GM19025 (cell line): ENCODE measurements around the gene SCAPER.

Experiments used
- ATAC-seq: cut with Tn5 transposase; IDR thresholded peaks from one replicate; pipeline ENCODE4 v1.9.1; 2021; ENCODE audit warnings: mild to moderate bottlenecking, low read depth, moderate library complexity; ENCODE audit not compliant: unreplicated experiment

Gene SCAPER

DNA sequence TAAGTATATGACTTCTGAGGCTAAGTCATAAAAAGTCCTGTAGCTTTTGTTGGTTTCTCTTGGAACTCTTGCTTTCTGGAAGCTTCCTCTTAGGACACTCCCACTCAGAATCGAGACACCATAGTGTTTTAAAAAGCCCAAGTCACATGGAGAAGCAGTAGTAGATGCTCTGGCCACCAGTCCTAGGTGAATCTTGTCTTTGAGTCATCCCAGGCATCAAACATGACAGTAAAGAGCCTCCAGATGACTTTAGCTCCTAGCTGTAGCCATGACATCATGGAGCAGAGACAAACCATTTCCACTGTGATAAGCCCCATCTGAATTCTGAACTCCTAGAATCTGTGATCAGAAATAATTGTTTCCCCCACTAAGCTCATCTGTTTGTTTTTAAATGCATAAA, 526.4 kb downstream of the SCAPER start:
- ATAC-seq = no peak

DNA sequence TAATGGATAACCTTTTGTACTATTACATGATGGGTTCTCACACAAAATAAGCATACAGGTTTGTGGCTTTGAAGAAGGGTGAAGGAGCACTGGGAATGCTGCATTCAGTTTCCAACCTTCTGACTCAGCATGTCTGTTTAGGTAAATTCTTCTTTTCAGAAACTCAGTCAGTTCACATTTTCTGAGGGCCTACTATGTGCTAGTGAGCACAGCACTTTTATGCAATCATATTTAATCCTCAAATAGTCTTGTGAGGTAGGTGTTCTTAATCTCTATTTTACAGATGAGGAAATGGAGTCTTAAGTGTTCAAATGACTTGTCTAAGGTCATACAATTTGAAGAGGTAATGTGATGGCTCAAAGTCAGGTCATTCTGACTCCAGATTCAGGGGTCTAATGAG, 527.4 kb downstream of the SCAPER start:
- no peak for ATAC-seq

GRCh38 chr15:76377217-76377616, 527.9 kb downstream of the SCAPER start:
- ATAC-seq = no peak

DNA sequence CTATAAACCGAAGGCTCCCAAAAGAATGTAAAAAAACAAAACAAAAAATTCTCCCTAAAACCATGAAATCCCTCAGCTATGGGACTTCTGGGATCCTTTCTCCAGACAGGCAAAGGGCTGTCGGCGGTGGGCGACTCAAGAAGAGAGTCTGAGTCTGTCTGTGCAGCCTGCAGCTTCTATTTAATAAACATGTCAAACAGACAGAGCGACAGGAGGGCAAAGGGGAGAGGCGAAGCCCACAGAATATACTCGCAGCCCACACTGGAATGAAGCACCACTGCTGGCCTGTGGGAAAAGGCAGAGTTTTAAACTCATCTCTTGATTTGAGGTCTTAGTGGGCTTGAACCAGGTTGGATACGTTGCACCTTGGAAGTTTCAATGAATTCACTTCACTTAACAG, 528.3 kb downstream of the SCAPER start:
- ATAC-seq = no peak

DNA sequence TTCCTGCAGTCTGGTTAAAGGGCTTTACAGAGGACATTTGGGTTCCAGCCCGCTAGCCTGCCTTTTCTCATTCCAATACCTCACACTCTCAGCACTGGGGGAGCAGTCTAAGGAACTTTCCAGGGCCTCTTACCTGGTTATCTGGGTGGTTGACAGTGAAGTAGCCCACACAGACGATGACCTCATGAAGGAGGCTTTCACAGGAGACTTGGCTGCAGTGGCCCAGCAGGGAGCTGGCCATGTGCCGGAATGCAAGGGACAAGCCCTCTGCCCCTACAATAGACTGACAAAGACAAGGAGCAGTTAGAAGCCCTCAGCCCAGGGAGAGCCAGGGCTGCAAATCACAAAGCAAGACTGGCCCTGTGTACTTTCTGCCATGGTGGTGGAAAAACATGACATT, 529.1 kb downstream of the SCAPER start:
- ATAC-seq = no peak

- no peak for ATAC-seq
Measured at GRCh38 chr15:76368122-76368621, 537.0 kb downstream of the SCAPER start.

DNA sequence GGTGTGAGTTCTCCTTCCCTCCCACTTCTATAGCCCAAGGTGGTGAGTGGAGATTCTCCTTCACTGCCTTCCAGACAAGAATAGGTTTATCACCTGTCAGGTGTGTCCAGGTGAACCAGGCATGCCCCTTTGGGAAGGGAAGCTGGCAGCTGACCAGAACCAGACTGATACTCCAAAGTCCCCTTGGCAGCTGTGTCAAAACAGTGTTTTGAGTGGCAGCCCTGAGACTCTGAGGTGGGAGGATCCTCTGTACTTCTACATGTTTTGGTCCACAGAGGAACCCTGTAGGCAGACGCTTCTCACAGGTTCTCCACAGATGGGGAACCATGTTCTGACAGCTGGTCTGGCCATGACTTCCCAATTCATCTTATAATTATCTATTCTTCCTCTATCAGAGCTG, 538.4 kb downstream of the SCAPER start:
- no peak for ATAC-seq

DNA sequence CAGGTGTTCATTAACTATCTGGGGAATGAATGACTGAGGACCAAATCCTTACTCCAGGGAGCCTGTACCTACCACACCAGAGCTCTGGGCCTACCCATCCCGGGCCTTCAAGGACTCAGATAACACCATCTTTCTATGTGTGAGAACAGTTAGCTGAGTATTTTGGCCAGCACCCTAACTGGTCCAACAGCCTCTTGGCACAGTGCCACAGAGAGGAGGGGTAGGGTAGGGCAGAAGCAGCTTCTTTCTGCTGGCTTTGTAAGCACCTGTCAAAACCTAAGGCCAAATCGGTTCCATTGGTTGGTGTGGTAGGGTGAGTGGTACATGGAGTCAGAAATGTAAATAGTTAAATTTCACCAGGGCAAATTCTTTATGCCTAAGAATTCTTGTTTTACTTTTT, 541.9 kb downstream of the SCAPER start:
- ATAC-seq = no peak

- no peak for ATAC-seq
Measured at GRCh38 chr15:76360416-76360815, 544.7 kb downstream of the SCAPER start.

DNA sequence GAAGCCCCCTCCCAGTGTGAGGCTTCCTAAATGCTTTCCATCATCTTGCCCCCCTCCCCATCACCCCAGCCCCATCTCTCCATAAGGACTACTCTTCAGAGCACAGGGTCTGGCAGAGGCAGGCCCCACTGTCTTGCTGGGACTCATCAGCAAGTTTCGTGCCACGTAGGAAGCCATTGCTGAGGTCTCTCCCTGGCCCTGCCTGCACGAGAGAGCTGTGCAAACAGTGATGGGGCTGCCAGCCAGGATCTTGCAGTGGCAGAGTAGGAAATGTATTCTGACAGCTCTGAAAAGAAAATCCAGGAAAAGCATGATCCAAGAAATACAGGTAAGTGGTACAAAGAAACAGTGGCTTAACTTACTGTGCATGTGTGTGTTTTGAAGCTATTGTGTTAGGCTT, 546.0 kb downstream of the SCAPER start:
- ATAC-seq = no peak

DNA sequence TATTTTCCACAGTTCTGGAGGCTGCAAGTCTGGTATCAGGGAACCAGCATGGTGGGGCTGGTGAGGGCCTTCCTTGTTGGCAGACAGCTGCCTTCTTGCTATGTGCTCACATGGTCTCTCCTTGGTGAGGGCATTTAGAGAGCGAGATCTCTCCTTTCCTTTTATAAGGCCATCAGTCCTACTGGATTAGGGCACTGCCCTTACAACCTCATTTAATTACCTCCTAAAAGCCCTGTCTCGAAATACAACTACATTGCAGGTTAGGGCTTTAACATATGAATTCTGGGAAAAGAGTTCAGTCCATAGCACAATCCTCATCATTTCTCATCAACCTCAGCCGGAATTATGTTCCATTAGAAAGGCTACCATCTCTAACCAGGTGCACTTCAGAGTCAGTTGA, 546.7 kb downstream of the SCAPER start:
- no peak for ATAC-seq

GRCh38 chr15:76354823-76355440, 550.2 kb downstream of the SCAPER start:
- ATAC-seq = no peak

- ATAC-seq = no peak
Measured at GRCh38 chr15:76353903-76354302, 551.2 kb downstream of the SCAPER start.

DNA sequence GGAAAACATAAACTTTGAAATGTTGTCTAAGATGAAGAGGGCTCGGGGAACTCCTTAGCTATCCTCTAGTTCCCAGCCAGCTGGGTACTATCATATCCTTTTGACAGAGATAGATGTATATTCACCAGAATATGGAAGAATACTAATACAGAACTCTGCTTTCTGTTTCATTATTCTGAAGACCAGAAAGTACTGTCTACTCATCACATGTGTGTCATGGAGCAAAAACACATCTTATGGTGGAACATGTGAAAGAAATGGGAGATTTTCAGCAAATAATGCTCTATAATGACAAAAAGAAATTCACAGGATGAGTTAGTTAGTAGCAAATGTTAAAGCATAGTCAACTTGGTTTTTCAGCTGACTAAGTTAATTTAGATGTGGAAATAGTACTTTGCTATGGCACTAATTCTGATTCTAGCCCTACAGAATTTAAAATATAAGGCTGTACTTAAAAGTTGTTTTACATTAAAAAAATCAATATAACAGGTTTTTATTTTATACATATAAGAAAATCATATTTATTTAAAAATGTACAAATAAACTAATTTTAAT, 552.0 kb downstream of the SCAPER start:
- no peak for ATAC-seq

DNA sequence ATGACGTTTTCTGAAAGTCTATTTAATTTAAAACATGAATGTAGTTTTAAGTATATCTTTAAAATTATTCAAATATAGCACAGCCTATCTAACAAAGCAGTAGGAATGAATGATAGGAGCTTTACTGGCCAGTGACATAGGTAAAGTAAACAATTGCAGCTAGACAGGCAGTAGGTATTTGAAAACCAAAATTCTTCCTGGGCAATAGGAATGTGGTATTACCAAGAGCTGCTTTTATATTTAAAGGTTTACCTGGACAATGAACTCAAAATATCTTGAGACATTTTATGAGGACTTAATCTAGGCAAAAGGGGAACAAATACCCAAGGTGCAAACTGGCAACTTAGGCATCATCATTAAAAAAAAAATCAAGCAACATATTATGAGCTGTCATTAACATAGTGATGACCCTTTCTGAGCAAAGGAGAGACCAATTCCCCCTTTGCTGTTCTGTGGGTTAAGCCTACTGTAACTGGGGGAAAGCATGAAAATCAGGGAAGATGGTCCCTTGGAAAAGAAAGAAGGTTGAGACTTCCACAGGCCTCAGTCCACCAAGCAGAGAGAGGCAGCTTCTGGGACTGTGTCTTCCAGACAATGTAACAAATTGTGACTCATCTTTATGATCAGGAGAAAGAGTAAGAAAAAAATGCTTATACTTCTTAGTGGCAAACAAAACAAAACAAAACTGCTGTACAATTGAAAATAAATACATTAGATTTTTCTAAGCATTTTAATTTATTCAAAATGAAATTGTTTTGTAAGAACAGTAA, 555.7 kb downstream of the SCAPER start:
- ATAC-seq = no peak

GRCh38 chr15:76347482-76348055, 557.6 kb downstream of the SCAPER start:
- no peak for ATAC-seq

DNA sequence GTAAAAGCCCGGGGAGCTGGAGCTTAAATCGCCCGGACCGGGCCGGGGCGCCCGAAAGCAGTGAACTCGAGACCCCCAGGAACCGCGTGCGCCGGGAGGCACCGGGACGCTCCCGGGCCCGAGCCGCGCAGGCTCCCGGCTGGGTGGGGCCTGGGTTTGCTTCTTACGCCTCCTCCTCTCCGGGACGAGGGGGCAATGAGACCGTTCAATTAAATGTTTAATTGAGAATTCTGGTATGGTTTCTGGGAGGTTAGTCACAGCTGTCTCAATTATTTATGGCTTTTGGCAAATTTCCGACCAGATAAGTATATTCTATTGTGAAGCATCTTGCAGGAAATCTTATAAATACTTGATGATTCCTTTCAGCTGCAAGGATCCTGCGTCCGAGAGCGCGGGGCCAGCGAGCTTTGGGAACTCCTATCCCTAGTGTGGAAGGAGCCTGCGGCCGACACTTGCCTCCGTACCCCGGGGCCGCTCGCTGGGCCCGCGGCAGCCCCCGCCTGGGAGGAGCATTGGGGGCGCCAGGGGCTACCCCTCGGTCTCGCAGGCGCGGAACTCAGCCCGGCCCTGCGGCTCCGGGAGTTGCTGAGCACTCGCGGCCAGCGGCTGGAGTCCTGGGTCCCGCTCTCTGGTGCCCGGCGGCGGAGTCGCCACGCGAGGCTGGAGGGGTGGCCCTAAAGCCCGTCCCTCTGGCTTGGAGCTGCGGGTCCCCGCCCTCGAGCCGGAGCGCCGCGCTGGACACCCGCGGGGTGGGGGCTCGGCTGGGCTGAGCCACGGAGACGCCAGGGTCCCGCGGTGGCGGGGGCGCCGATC, 558.3 kb downstream of the SCAPER start:
- ATAC-seq = no peak

- no peak for ATAC-seq
Measured at GRCh38 chr15:76345880-76346668, 559.1 kb downstream of the SCAPER start.

- ATAC-seq = no peak
Measured at GRCh38 chr15:76345583-76345879, 559.6 kb downstream of the SCAPER start.
